CD4-positive, alpha-beta T cell (primary cell): ENCODE results near the gene ZSCAN5A. TPM values are rescaled to one million over a fixed set of nuclear protein-coding genes. Genes with fewer than 3 reads are reported as not detected.

Source experiments
- ATAC-seq: fragments of 200-7000 bp; cut with Tn5 transposase; one replicate; pipeline ENCODE4 v1.10.0; 2022; ENCODE audit warnings: mild to moderate bottlenecking; ENCODE audit not compliant: poor library complexity
- CTCF ChIA-PET: fragments of 350-600 bp; sonication (Branson Sonifier 250); formaldehyde crosslinking; loops from one replicate; lab custom pipeline; 2021; ENCODE audit warnings: antibody characterized with exemption, inconsistent platforms; lab: Charles Lee
- POLR2A ChIA-PET: fragments of 350-600 bp; sonication (Branson Sonifier 250); formaldehyde crosslinking; loops from one replicate; lab custom pipeline; 2021; ENCODE audit warnings: antibody characterized with exemption, inconsistent platforms; lab: Charles Lee
- DNase-seq, 14 experiments: peaks; one replicate each; pipeline ENCODE4 v3.0.0-alpha.2; 2013 to 2020; ENCODE audit warnings: mixed read lengths in 2 of 14
- H3K27ac ChIP-seq, 2 donors: one replicate each; pipeline versions ENCODE4 v1.5.1 to v1.7.0; 2013; ENCODE audit warnings: low read length in 2 of 2, low read depth in 1 of 2, mild to moderate bottlenecking in 1 of 2
- H3K27me3 ChIP-seq, 2 experiments: 1 replicate in 1 of 2; 2 replicates in 1 of 2; pipeline versions ENCODE4 v1.6.1 to v1.7.0; 2013; ENCODE audit warnings: low read length in 2 of 2, control low read depth in 1 of 2, mild to moderate bottlenecking in 1 of 2, moderate library complexity in 1 of 2; ENCODE audit not compliant: insufficient read depth in 2 of 2, control insufficient read depth in 1 of 2
- H3K36me3 ChIP-seq: one replicate; pipeline ENCODE4 v1.6.1; 2013; ENCODE audit warnings: low read length, control low read depth; ENCODE audit not compliant: insufficient read depth
- H3K4me1 ChIP-seq: one replicate; pipeline ENCODE4 v1.6.1; 2013; ENCODE audit warnings: low read length, control low read depth; ENCODE audit not compliant: insufficient read depth
- H3K4me3 ChIP-seq: one replicate; pipeline ENCODE4 v1.5.1; 2013; ENCODE audit warnings: mild to moderate bottlenecking, low read length, moderate library complexity
- H3K9me3 ChIP-seq, 2 experiments: 1 replicate in 1 of 2; 2 replicates in 1 of 2; pipeline versions ENCODE4 v1.6.1 to v1.7.0; 2013; ENCODE audit warnings: low read length in 2 of 2, mild to moderate bottlenecking in 2 of 2, control low read depth in 1 of 2, moderate library complexity in 1 of 2; ENCODE audit not compliant: control insufficient read depth in 1 of 2, insufficient read depth in 1 of 2
- H3K27ac Mint-ChIP-seq: one replicate; pipeline ENCODE4 v1.8.0; 2020; ENCODE audit warnings: mixed read lengths
- H3K27me3 Mint-ChIP-seq: one replicate; pipeline ENCODE4 v1.8.0; 2021; ENCODE audit warnings: mixed read lengths
- H3K36me3 Mint-ChIP-seq: one replicate; pipeline ENCODE4 v1.8.0; 2021; ENCODE audit warnings: low read depth, mixed read lengths
- H3K4me1 Mint-ChIP-seq: one replicate; pipeline ENCODE4 v1.8.0; 2021; ENCODE audit warnings: low read depth, mixed read lengths
- H3K4me3 Mint-ChIP-seq: one replicate; pipeline ENCODE4 v1.8.0; 2020; ENCODE audit warnings: mild to moderate bottlenecking, mixed read lengths
- H3K9me3 Mint-ChIP-seq: one replicate; pipeline ENCODE4 v1.8.0; 2020; ENCODE audit warnings: mixed read lengths
- CTCF ChIP-seq: fragments of 200-600 bp; IDR thresholded peaks from one replicate; pipeline ENCODE4 v1.8.0; 2022; ENCODE audit warnings: antibody characterized with exemption, mild to moderate bottlenecking
- intact Hi-C, 2 experiments: fragments of 100-400 bp; cut with DNase I in 1 of 2; cut with micrococcal nuclease in 1 of 2; formaldehyde crosslinking; loops; one replicate each; pipeline versions ENCODE4 v1.15.1 to v1.9.0; 2023 to 2025; cut with DNase I, micrococcal nuclease
- total RNA-seq, 174 experiments: library from RNA in 2 of 174; stranded (reverse) in 2 of 174; gene quantifications; one replicate each; pipeline ENCODE4 v1.2.3 and lab custom pipeline; 2021 to 2026

ZSCAN5A gene
- total RNA-seq, 2 experiments from 2014 or later: 3.3 to 4.4 TPM

GRCh38 chr19:56174550-56174949 is 140.1 kb downstream of the ZSCAN5A start:
- ChIA-PET CTCF (no interaction called here), POLR2A (no interaction called here)
- no peak overlapping the region for H3K27ac Mint-ChIP-seq
- H3K4me3 Mint-ChIP-seq: no peak overlapping the region
- Histone ChIP-seq H3K4me3 (no peak overlapping the region), H3K36me3 (no peaks in the 10 kb centered on the region), H3K4me1 (peaks cover 3% of the 10 kb centered on the region), H3K27ac (no peak overlapping the region), H3K9me3 (no peaks in the 10 kb centered on the region), H3K27me3 (peaks cover 0 to 2% of the 10 kb centered on the region in 2 experiments)
- ATAC-seq (no peak), DNase-seq (no peak)
- H3K4me1 Mint-ChIP-seq: peaks cover 4% of the 10 kb centered on the region
- H3K36me3 Mint-ChIP-seq: no peaks in the 10 kb centered on the region
- intact Hi-C loops: loop anchor here in 1 of 2 experiments (5.0 kb wide), 1 partner anchor 657 kb away; no protein-coding TSS in a partner anchor
- no peak for TF ChIP-seq CTCF
- H3K9me3 Mint-ChIP-seq: no peaks in the 10 kb centered on the region
- peaks cover 6% of the 10 kb centered on the region for H3K27me3 Mint-ChIP-seq

- ChIA-PET POLR2A (no interaction called here), CTCF (no interaction called here)
- DNase-seq (no peak), ATAC-seq (no peak)
- no peak for TF ChIP-seq CTCF
- Histone ChIP-seq H3K36me3 (no peaks in the 10 kb centered on the region), H3K4me3 (no peak overlapping the region), H3K4me1 (peaks cover 3% of the 10 kb centered on the region), H3K27ac (no peak overlapping the region), H3K27me3 (peaks cover 0 to 2% of the 10 kb centered on the region in 2 experiments), H3K9me3 (no peaks in the 10 kb centered on the region)
- Mint-ChIP-seq H3K27me3 (peaks cover 6% of the 10 kb centered on the region), H3K9me3 (no peaks in the 10 kb centered on the region), H3K36me3 (no peaks in the 10 kb centered on the region), H3K4me1 (peaks cover 4% of the 10 kb centered on the region), H3K27ac (no peak overlapping the region), H3K4me3 (no peak overlapping the region)
- intact Hi-C loops: loop anchor here in 1 of 2 experiments (5.0 kb wide), 1 partner anchor 657 kb away; no protein-coding TSS in a partner anchor
These were observed 140.6 kb downstream of the ZSCAN5A start for GRCh38 chr19:56174086-56174485.

Other genes starting within 250 kb of the ZSCAN5A start
- gene ZNF787, start 193.5 kb downstream of the ZSCAN5A start, total RNA-seq: 10 to 100 TPM; 11.4 to 11.5 TPM
- gene ZNF444, start 173.6 kb downstream of the ZSCAN5A start, total RNA-seq: 10 to 100 TPM; 13.5 TPM
- not detected for gene GALP, start 138.8 kb downstream of the ZSCAN5A start, total RNA-seq
- gene ZSCAN5B, start 117.1 kb downstream of the ZSCAN5A start, total RNA-seq: not detected
- not detected for gene ZSCAN5C, start 112.6 kb downstream of the ZSCAN5A start, total RNA-seq
- not detected for gene EDDM13, start 42.1 kb downstream of the ZSCAN5A start, total RNA-seq
- gene ZNF582, start 78.7 kb upstream of the ZSCAN5A start, total RNA-seq: 1 to 10 TPM; 1.5 to 1.8 TPM
- 1 to 10 TPM in 1 of 2 experiments, under 1 TPM in 1; 0.95 to 1.5 TPM for gene ZNF583, start 89.5 kb upstream of the ZSCAN5A start, total RNA-seq
- 1 to 10 TPM; 3.6 to 4.1 TPM for gene ZNF667, start 162.5 kb upstream of the ZSCAN5A start, total RNA-seq
- 1 to 10 TPM; 2.2 to 2.5 TPM for gene ZNF471, start 193.0 kb upstream of the ZSCAN5A start, total RNA-seq
- 1 to 10 TPM; 3.5 to 4.5 TPM for gene ZFP28, start 224.1 kb upstream of the ZSCAN5A start, total RNA-seq